ENCODE measurements around the gene AMZ1. TPM values are rescaled to one million over a fixed set of nuclear protein-coding genes. Genes with fewer than 3 reads are reported as not detected.

Gene AMZ1
- total RNA-seq, 2 experiments from 2014 or later, result 0.05 to 0.08 TPM

GRCh38 chr7:2714636-2715035 is 26.6 kb downstream of the AMZ1 start:
- ChIA-PET POLR2A (interaction anchor here (1.3 kb wide), 1 partner anchor 16 kb away, joined by 3 read pairs; no protein-coding TSS in a partner anchor), CTCF (interaction anchor here (0.6 to 4.4 kb wide), 5 partner anchors 15 to 82 kb away, joined by 3 to 21 read pairs (median 4); no protein-coding TSS in a partner anchor)
- peak overlapping the region; percentile 47 for H3K27ac Mint-ChIP-seq
- peaks cover 88% of the 10 kb centered on the region for H3K4me1 Mint-ChIP-seq
- DNase-seq, result no peak
- no peaks in the 10 kb centered on the region for H3K9me3 Mint-ChIP-seq
- H3K4me3 Mint-ChIP-seq, result no peak overlapping the region
- H3K27me3 Mint-ChIP-seq, result peaks cover 7% of the 10 kb centered on the region
- peaks cover 4% of the 10 kb centered on the region for H3K36me3 Mint-ChIP-seq (ENCODE audit: low read depth)

DNA sequence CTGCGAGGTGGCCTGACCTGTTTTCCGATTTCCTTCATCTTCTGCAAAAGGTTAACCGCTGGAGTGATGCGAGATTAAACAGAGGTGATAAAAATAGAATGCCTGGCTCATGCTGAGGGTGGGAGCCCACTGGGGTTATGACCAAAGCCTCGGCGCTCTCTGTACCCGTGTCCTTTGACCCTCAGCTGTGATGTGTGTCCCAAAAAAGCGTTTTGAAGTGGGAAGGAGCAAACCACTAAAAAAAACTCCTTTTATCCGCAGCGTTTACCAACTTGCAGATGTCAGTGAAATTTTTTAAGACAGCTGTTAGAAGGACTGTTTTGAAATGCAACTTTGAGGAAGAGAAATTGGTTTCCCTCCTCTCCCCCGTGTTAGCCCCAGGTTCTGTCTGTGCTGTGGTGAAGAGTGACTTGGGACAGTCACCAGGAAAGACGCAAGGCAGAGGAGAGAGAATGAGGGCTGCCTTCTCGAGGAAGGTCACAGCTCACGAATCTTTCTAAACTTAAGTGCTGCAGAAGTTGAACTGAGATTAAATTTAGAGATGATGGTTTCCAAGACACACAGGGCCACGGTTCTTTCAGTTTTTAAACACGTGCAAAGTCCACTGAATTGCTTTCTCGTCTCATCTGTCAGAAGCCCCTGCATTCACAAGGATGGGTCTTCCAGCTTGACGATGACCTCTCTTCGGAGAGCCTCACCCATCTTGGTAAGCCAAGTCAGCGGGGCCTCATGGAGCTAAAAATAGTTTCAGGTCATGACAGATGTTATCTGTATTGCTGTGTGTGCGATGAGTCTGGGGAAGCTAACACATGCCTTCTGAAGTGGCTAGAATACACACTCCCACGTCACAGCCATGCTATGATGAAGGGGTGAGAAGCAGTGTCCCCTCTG is 27.6 kb downstream of the AMZ1 start:
- DNase-seq, result peak; percentile 69
- Mint-ChIP-seq H3K36me3 (ENCODE audit: low read depth) (peaks cover 4% of the 10 kb centered on the region), H3K4me1 (peaks cover 86% of the 10 kb centered on the region), H3K9me3 (no peaks in the 10 kb centered on the region), H3K27me3 (peaks cover 7% of the 10 kb centered on the region), H3K4me3 (peak overlapping the region; percentile 27), H3K27ac (peak overlapping the region; percentile 86)
- ChIA-PET POLR2A (interaction anchor here (1.4 kb wide), 1 partner anchor 17 kb away, joined by 3 read pairs; no protein-coding TSS in a partner anchor), CTCF (interaction anchor here (0.5 to 4.4 kb wide), 6 partner anchors 9 to 107 kb away, joined by 3 to 21 read pairs (median 4); no protein-coding TSS in a partner anchor)

DNA sequence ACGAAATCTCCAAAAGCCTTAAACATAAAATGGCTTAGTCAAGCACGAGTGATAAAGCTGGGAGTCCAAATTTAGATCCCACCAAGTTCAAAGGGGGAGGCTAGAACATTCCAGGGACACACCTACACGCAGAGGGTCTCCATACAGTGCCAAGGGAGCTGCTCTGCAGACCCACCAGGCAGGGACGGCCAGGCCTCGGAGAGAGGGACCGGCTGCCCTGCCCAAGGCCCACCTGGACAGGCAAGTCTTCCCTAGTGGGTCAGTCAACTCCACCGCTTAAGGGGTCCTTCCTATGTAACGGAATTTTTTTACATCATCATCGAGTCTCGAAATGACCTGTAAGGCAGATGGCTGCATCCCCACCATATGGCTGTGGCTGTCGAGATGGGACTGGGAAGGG is 28.5 kb downstream of the AMZ1 start:
- Mint-ChIP-seq H3K27ac (peak overlapping the region; percentile 86), H3K36me3 (ENCODE audit: low read depth) (peaks cover 4% of the 10 kb centered on the region), H3K9me3 (no peaks in the 10 kb centered on the region), H3K4me1 (peaks cover 84% of the 10 kb centered on the region), H3K27me3 (peaks cover 7% of the 10 kb centered on the region), H3K4me3 (no peak overlapping the region)
- no peak for DNase-seq
- ChIA-PET POLR2A (interaction anchor here (1.4 kb wide), 1 partner anchor 18 kb away, joined by 3 read pairs; no protein-coding TSS in a partner anchor), CTCF (interaction anchor here (0.6 to 4.4 kb wide), 6 partner anchors 9 to 49 kb away, joined by 3 to 21 read pairs (median 3); no protein-coding TSS in a partner anchor)

DNA sequence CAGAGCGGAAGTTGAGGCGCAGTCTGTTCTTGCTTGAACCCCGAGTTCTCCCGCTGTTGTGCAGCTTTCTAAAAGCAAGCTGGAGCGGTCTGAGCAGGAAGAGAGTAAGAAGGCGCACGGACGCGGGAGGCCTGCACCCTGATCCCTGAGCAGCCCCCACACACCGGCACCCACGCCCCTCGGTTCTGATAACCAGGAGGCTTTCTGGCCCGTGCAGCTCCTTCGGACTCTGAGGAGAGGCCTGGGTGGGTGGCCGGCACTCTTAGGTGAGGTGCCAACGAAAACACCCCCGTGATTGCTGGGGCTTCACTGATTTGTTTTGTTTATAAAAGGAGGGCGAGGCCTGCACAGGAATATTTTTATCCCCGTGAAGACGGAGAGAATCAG is 28.9 kb downstream of the AMZ1 start:
- H3K4me1 Mint-ChIP-seq, result peaks cover 81% of the 10 kb centered on the region
- no peaks in the 10 kb centered on the region for H3K9me3 Mint-ChIP-seq
- H3K27ac Mint-ChIP-seq, result no peak overlapping the region
- ChIA-PET POLR2A (no interaction called here), CTCF (interaction anchor here (0.6 to 4.4 kb wide), 4 partner anchors 13 to 173 kb away, joined by 3 to 21 read pairs (median 3); no protein-coding TSS in a partner anchor)
- peaks cover 7% of the 10 kb centered on the region for H3K27me3 Mint-ChIP-seq
- DNase-seq, result no peak
- no peak overlapping the region for H3K4me3 Mint-ChIP-seq
- H3K36me3 Mint-ChIP-seq (ENCODE audit: low read depth), result peaks cover 4% of the 10 kb centered on the region

DNA sequence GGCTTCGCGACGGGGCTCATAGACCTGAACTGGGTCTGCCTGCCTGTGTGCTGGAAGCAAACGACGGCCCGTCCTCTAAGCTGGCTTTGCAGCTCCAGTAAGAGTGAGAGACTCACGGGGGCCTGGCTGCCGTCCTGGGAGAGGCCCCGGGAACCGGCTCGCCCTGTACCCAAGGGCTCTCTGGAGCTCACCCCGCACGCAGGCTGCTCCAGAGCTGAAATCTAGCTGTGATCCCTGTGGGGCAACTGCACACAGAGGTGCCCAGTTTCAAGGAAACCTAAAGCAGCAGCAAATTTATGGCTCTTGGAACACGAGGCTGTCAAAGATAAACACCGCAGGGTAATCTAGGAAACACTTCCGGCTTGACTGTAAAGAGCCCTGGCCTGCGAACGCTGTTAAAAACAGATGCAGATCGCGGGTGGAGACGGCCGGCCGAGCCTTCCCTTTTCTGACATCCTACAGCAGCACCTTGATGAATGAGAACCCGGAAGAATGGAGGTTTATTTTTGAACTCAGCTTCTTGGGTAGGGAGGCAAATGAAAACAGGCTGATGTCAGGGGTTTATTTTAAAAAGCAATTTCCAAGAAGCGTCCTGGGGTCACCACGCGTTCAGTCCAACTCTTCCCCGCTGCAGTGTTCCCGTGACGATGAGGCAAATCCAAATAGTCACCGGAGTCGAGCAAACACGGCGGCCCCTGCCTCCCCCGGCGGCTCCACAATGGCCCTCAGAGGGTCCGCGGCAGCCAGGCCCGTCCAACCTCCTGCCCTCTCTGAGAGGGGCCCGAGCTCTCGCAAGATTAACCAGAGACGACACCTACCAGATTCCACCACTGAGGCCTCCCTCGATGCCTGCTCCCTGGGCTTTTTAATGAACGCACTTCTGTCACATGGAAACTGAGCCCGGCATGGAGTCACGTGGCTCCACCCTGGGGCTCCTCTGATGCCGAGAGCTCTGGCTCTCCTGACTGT is 29.6 kb downstream of the AMZ1 start:
- peaks cover 7% of the 10 kb centered on the region for H3K27me3 Mint-ChIP-seq
- CTCF ChIA-PET, result interaction anchor here (0.6 to 4.4 kb wide), 8 partner anchors 8 to 173 kb away, joined by 3 to 36 read pairs (median 4); no protein-coding TSS in a partner anchor
- POLR2A ChIA-PET, result no interaction called here
- H3K4me3 Mint-ChIP-seq, result peak overlapping the region; percentile 30
- peaks cover 4% of the 10 kb centered on the region for H3K36me3 Mint-ChIP-seq (ENCODE audit: low read depth)
- DNase-seq, result peak; percentile 58
- H3K4me1 Mint-ChIP-seq, result peaks cover 78% of the 10 kb centered on the region
- no peaks in the 10 kb centered on the region for H3K9me3 Mint-ChIP-seq
- H3K27ac Mint-ChIP-seq, result peak overlapping the region; percentile 86

GRCh38 chr7:2718296-2718965 is 30.4 kb downstream of the AMZ1 start:
- DNase-seq, result no peak
- H3K4me3 Mint-ChIP-seq, result no peak overlapping the region
- ChIA-PET POLR2A (no interaction called here), CTCF (interaction anchor here (0.6 to 4.4 kb wide), 20 partner anchors 9 to 626 kb away, joined by 3 to 36 read pairs (median 3); no protein-coding TSS in a partner anchor)
- H3K27me3 Mint-ChIP-seq, result peaks cover 7% of the 10 kb centered on the region
- H3K9me3 Mint-ChIP-seq, result no peaks in the 10 kb centered on the region
- H3K36me3 Mint-ChIP-seq (ENCODE audit: low read depth), result peaks cover 4% of the 10 kb centered on the region
- H3K27ac Mint-ChIP-seq, result peak overlapping the region; percentile 86
- peaks cover 75% of the 10 kb centered on the region for H3K4me1 Mint-ChIP-seq

- CTCF ChIA-PET, result interaction anchor here (0.6 to 4.4 kb wide), 19 partner anchors 9 to 626 kb away, joined by 3 to 36 read pairs (median 3); no protein-coding TSS in a partner anchor
- peak; percentile 63 for DNase-seq
- peaks cover 1% of the 10 kb centered on the region for H3K27me3 Mint-ChIP-seq
- peaks cover 4% of the 10 kb centered on the region for H3K36me3 Mint-ChIP-seq (ENCODE audit: low read depth)
- H3K4me3 Mint-ChIP-seq, result no peak overlapping the region
- H3K4me1 Mint-ChIP-seq, result peaks cover 69% of the 10 kb centered on the region
- no peaks in the 10 kb centered on the region for H3K9me3 Mint-ChIP-seq
- POLR2A ChIA-PET, result no interaction called here
- H3K27ac Mint-ChIP-seq, result peak overlapping the region; percentile 68
These were observed 31.0 kb downstream of the AMZ1 start for GRCh38 chr7:2719007-2719406.

GRCh38 chr7:2720024-2720423 is 32.0 kb downstream of the AMZ1 start:
- Mint-ChIP-seq H3K27ac (no peak overlapping the region), H3K9me3 (no peaks in the 10 kb centered on the region), H3K4me3 (no peak overlapping the region), H3K27me3 (no peaks in the 10 kb centered on the region), H3K36me3 (ENCODE audit: low read depth) (no peaks in the 10 kb centered on the region), H3K4me1 (peaks cover 59% of the 10 kb centered on the region)
- no peak for DNase-seq
- CTCF ChIA-PET, result interaction anchor here (0.9 to 3.5 kb wide), 4 partner anchors 10 to 139 kb away, joined by 3 to 36 read pairs (median 6); no protein-coding TSS in a partner anchor
- POLR2A ChIA-PET, result no interaction called here

DNA sequence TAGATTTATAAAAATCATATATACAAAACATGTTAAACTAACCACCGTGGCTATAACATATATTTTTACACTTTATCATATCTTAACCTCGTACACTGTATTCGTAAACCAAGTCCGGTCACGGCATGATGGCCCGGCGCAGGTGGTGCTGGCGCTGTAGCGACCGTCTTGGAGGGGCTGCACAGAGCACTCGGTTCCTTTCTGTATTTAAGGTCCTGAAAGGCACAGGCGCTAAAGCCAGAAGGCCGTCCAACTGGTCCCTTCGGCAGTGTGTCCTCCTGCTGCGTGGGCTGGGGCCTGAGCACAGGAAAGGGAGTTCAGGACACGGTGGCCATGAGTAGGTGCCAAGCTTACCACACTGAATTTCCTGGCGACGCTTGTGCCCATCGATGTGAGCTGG is 33.8 kb downstream of the AMZ1 start:
- ChIA-PET CTCF (interaction anchor here (1.2 to 1.9 kb wide), 2 partner anchors 12 to 61 kb away, joined by 4 to 5 read pairs; no protein-coding TSS in a partner anchor), POLR2A (no interaction called here)
- H3K4me3 Mint-ChIP-seq, result no peak overlapping the region
- DNase-seq, result no peak
- H3K36me3 Mint-ChIP-seq (ENCODE audit: low read depth), result no peaks in the 10 kb centered on the region
- no peaks in the 10 kb centered on the region for H3K9me3 Mint-ChIP-seq
- peaks cover 40% of the 10 kb centered on the region for H3K4me1 Mint-ChIP-seq
- no peaks in the 10 kb centered on the region for H3K27me3 Mint-ChIP-seq
- no peak overlapping the region for H3K27ac Mint-ChIP-seq

- ChIA-PET CTCF (interaction anchor here (1.2 to 1.9 kb wide), 2 partner anchors 13 to 60 kb away, joined by 4 to 5 read pairs; no protein-coding TSS in a partner anchor), POLR2A (no interaction called here)
- Mint-ChIP-seq H3K36me3 (ENCODE audit: low read depth) (no peaks in the 10 kb centered on the region), H3K4me1 (peaks cover 33% of the 10 kb centered on the region), H3K9me3 (no peaks in the 10 kb centered on the region), H3K27ac (no peak overlapping the region), H3K27me3 (no peaks in the 10 kb centered on the region), H3K4me3 (no peak overlapping the region)
- no peak for DNase-seq
These were observed 34.6 kb downstream of the AMZ1 start for GRCh38 chr7:2722591-2722990.

- Mint-ChIP-seq H3K27me3 (no peaks in the 10 kb centered on the region), H3K27ac (no peak overlapping the region), H3K4me3 (no peak overlapping the region), H3K9me3 (no peaks in the 10 kb centered on the region), H3K4me1 (peaks cover 26% of the 10 kb centered on the region), H3K36me3 (ENCODE audit: low read depth) (no peaks in the 10 kb centered on the region)
- DNase-seq, result no peak
- POLR2A ChIA-PET, result no interaction called here
- CTCF ChIA-PET, result interaction anchor here (0.6 to 1.9 kb wide), 3 partner anchors 13 to 91 kb away, joined by 3 to 5 read pairs (median 4); no protein-coding TSS in a partner anchor
These were observed 35.3 kb downstream of the AMZ1 start for GRCh38 chr7:2723138-2723850.
